Measurements from ENCODE around the gene PBX4.

DNA sequence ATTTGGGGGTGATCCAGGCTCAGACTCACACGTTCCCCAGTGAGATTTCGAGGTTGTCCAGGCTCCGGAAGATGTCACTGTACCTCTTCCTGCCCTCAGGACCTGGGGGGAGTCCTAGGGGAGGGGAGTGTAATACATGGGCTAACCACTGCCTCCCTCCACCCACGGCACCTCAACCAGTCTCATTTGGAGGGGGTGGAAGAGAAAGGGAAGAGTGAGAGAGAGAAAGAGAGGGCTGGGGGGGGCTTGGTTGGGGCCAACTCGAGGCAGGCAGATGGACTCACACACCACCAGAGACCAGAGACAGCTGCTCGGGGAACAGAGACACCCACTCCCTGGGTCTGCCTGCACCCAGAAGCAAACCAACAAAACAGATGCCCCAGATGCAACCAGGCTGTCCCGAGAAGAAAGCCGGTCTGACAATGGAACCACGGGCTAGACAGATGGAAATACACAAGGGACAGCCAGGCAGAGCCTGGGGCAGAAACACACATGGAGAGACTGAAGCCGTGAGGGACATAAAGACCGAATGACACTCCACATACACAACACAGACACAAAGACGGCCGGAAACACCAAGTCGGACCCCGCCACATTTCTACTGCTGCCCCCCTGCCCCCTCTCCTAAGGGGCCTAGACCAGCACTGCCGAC is 24.1 kb upstream of the PBX4 start:
- TF ChIP-seq POLR2A (IDR thresholded peaks at IDR 0.05) = no peak
- TF ChIP-seq, protein P1, sequence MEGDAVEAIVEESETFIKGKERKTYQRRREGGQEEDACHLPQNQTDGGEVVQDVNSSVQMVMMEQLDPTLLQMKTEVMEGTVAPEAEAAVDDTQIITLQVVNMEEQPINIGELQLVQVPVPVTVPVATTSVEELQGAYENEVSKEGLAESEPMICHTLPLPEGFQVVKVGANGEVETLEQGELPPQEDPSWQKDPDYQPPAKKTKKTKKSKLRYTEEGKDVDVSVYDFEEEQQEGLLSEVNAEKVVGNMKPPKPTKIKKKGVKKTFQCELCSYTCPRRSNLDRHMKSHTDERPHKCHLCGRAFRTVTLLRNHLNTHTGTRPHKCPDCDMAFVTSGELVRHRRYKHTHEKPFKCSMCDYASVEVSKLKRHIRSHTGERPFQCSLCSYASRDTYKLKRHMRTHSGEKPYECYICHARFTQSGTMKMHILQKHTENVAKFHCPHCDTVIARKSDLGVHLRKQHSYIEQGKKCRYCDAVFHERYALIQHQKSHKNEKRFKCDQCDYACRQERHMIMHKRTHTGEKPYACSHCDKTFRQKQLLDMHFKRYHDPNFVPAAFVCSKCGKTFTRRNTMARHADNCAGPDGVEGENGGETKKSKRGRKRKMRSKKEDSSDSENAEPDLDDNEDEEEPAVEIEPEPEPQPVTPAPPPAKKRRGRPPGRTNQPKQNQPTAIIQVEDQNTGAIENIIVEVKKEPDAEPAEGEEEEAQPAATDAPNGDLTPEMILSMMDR (IDR thresholded peaks at IDR 0.05) = no peak
